ENCODE data around the gene COL1A1.

DNA sequence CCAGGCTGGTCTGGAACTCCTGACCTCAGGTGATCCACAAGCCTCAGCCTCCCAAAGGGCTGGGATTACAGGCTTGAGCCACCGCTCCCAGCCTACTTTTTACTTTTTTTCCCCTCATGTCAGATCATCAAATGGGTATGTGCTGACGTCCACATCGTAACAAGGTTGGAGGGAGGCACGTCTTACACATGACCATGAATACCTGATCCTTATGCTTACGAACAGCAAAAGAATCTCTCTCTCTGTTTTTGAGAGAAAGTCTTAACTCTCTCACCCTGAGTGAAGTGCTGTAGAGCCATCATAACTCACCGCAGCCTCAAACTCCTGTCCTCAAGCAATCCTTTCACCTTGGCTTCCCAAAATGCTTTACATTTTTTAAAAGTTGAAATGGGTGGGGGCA, 43.3 kb upstream of the COL1A1 start:
- TF ChIP-seq, protein P1, sequence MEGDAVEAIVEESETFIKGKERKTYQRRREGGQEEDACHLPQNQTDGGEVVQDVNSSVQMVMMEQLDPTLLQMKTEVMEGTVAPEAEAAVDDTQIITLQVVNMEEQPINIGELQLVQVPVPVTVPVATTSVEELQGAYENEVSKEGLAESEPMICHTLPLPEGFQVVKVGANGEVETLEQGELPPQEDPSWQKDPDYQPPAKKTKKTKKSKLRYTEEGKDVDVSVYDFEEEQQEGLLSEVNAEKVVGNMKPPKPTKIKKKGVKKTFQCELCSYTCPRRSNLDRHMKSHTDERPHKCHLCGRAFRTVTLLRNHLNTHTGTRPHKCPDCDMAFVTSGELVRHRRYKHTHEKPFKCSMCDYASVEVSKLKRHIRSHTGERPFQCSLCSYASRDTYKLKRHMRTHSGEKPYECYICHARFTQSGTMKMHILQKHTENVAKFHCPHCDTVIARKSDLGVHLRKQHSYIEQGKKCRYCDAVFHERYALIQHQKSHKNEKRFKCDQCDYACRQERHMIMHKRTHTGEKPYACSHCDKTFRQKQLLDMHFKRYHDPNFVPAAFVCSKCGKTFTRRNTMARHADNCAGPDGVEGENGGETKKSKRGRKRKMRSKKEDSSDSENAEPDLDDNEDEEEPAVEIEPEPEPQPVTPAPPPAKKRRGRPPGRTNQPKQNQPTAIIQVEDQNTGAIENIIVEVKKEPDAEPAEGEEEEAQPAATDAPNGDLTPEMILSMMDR (IDR thresholded peaks at IDR 0.05) = no peak
- no peak for TF ChIP-seq POLR2A (IDR thresholded peaks at IDR 0.05)
